Measurements from ENCODE around the gene PRR32. TPM values are rescaled to one million over a fixed set of nuclear protein-coding genes. Genes with fewer than 3 reads are reported as not detected.
A peak's percentile ranks its signal among the peaks of the same experiment; 100 is the strongest.
"Not testable (repeated sequence)": the region's sequence is repeated elsewhere in the genome, so short reads cannot be mapped to it uniquely, and the experiment has no call there.

PRR32 gene, protein sequence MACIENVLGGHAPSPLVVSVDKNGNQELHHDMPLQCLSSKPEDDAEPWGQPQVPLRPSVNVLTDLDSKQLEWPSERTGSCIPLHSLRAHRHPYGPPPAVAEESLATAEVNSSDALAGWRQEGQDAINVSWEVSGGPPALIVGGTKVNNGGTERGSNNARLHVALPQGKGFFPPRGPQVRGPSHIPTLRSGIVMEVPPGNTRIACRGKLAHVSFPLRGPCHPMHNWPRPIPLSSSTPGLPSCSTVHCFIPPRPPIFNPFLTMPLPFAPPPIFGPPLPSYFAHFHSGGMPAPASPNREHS
- total RNA-seq, result not detected
- not detected for polyA plus RNA-seq

DNA sequence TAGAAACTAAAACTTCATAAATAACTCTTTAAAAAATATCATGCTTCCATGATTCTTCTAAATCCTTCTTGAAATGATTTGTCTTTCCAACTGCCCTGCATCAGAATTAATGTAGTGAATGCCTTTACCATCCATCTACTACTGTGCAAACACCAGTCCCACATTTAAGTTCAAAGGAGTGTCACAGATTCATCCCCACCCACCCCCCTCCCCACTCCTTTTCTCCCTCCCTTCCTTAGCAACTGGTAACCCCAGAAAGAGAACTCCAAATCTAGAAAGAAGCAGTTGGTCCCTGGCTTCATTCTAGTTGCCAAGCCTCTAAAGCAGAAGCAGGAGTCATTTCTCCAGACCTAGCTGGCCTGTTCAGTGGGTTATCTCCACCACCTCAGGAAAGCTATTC is at the start of gene PRR32:
PRR32 (plus strand) TSS at position 301 of the 400 bp plus-strand sequence. CDS start 115 bp downstream, outside the sequence.
- H3K27me3 Mint-ChIP-seq, result no peaks in the 10 kb centered on the region
- Histone ChIP-seq H3K27ac (ENCODE audit: insufficient read depth, low read length, poor library complexity, severe bottlenecking) (no peak within 1 kb of the TSS), H3K27me3 (ENCODE audit: control insufficient read depth, insufficient read depth, low read length) (no peaks in the 10 kb centered on the region), H3K36me3 (ENCODE audit: control insufficient read depth, insufficient read depth, low read length) (no peaks in the 10 kb centered on the region), H3K4me1 (ENCODE audit: control insufficient read depth, insufficient read depth, low read length, poor library complexity, severe bottlenecking) (no peaks in the 10 kb centered on the region), H3K4me3 (ENCODE audit: low read depth, low read length) (no peak within 1 kb of the TSS), H3K9me3 (ENCODE audit: control insufficient read depth in 2 of 2, low read length in 2 of 2) (peaks cover 0 to 2% of the 10 kb centered on the region in 2 experiments)
- ATAC-seq (ENCODE audit: low read depth in 2 of 2) (no peak), DNase-seq (no peak)
- H3K27ac Mint-ChIP-seq, result no peak within 1 kb of the TSS
- no peak within 1 kb of the TSS for H3K4me3 Mint-ChIP-seq
- no peaks in the 10 kb centered on the region for H3K36me3 Mint-ChIP-seq
- H3K9me3 Mint-ChIP-seq, result peaks cover 0 to 3% (median 0%) of the 10 kb centered on the region in 7 donors
- H3K4me1 Mint-ChIP-seq, result no peaks in the 10 kb centered on the region

DNA sequence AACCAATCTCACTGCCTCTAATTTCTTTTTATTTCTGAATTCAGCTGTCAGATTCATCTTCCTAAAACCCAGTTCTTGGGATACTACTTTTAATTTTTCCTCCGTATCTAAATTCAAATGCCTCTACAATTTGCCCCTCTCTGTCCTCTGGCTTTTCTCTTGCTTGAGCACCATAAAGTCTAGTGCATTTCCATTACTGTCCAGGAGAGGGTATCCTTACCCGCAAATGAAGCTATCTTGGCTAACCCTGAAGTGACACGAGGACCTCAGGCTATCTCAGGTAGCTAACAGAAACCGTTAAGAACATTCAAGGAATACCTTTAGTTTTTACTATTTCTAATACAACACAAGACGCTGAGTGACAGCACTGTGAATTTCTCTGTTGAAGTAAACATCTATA is 49.4 kb upstream of the PRR32 start:
- no peaks in the 10 kb centered on the region for H3K27me3 ChIP-seq (ENCODE audit: control insufficient read depth, insufficient read depth, low read length)
- H3K4me1 ChIP-seq (ENCODE audit: control insufficient read depth, insufficient read depth, low read length, poor library complexity, severe bottlenecking), result no peaks in the 10 kb centered on the region
- Mint-ChIP-seq H3K9me3 (peaks cover 0 to 9% (median 0%) of the 10 kb centered on the region in 7 donors), H3K27me3 (no peaks in the 10 kb centered on the region), H3K4me3 (peak overlapping the region in 1 of 4 donors; percentile 89), H3K27ac (no peak overlapping the region), H3K36me3 (no peaks in the 10 kb centered on the region), H3K4me1 (no peaks in the 10 kb centered on the region)
- H3K4me3 ChIP-seq (ENCODE audit: low read depth, low read length), result no peak overlapping the region
- H3K27ac ChIP-seq (ENCODE audit: insufficient read depth, low read length, poor library complexity, severe bottlenecking), result no peak overlapping the region
- no peak for ATAC-seq (ENCODE audit: low read depth in 2 of 2)
- DNase-seq, result peak in 1 of 3 donors; percentile 15
- H3K9me3 ChIP-seq (ENCODE audit: control insufficient read depth in 2 of 2, low read length in 2 of 2), result no peaks in the 10 kb centered on the region
- H3K36me3 ChIP-seq (ENCODE audit: control insufficient read depth, insufficient read depth, low read length), result no peaks in the 10 kb centered on the region

DNA sequence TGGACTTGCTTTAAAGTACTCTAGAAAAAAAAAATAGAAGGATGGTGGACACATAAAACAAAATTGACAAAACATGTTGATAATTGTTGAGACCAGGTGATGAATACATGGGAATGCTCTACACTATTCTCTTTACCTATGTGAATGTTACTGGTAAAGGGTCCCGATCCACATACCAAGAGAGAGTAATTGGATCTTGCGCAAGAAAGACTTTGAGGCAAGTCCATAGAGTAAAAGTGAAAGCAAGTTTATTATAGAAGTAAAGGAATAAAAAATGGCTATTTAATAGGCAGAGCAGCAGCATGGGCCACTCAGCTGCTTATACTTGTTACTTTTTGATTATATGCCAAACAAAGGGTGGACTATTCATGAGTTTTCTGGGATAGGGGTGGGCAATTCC is 34.0 kb upstream of the PRR32 start:
- Mint-ChIP-seq H3K27me3 (no peaks in the 10 kb centered on the region), H3K27ac (no peak overlapping the region), H3K4me3 (no peak overlapping the region), H3K9me3 (peaks cover 0 to 4% (median 0%) of the 10 kb centered on the region in 7 donors), H3K36me3 (no peaks in the 10 kb centered on the region), H3K4me1 (no peaks in the 10 kb centered on the region)
- Histone ChIP-seq H3K27ac (ENCODE audit: insufficient read depth, low read length, poor library complexity, severe bottlenecking) (no peak overlapping the region), H3K27me3 (ENCODE audit: control insufficient read depth, insufficient read depth, low read length) (no peaks in the 10 kb centered on the region), H3K36me3 (ENCODE audit: control insufficient read depth, insufficient read depth, low read length) (no peaks in the 10 kb centered on the region), H3K4me3 (ENCODE audit: low read depth, low read length) (no peak overlapping the region), H3K9me3 (ENCODE audit: control insufficient read depth in 2 of 2, low read length in 2 of 2) (no peaks in the 10 kb centered on the region), H3K4me1 (ENCODE audit: control insufficient read depth, insufficient read depth, low read length, poor library complexity, severe bottlenecking) (no peaks in the 10 kb centered on the region)
- ATAC-seq (ENCODE audit: low read depth in 2 of 2), result no peak
- no peak for DNase-seq

DNA sequence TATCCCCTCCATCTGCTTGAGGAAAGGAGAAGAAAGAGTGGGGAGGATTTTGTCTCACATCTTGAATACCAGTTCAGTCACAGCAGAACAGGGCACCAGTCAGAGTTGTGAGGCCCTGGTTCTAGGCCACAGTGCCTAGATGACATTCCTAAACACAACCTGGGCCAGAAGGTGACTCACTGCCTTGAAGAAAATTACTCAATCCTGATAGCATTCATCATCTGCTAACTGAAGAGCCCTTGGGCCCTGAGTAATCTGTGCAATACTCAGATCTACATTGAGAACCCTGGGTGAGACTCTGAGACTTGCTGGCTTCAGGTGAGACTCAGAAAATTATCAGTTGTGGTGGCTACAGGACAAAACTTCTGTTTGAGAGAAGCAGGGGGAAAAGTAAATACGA is 20.5 kb upstream of the PRR32 start:
- Mint-ChIP-seq H3K9me3 (peaks cover 0 to 5% (median 0%) of the 10 kb centered on the region in 7 donors), H3K36me3 (no peaks in the 10 kb centered on the region), H3K4me3 (no peak overlapping the region), H3K4me1 (no peaks in the 10 kb centered on the region), H3K27me3 (no peaks in the 10 kb centered on the region), H3K27ac (no peak overlapping the region)
- Histone ChIP-seq H3K9me3 (ENCODE audit: control insufficient read depth in 2 of 2, low read length in 2 of 2) (no peaks in the 10 kb centered on the region), H3K4me3 (ENCODE audit: low read depth, low read length) (no peak overlapping the region), H3K27ac (ENCODE audit: insufficient read depth, low read length, poor library complexity, severe bottlenecking) (no peak overlapping the region), H3K4me1 (ENCODE audit: control insufficient read depth, insufficient read depth, low read length, poor library complexity, severe bottlenecking) (no peaks in the 10 kb centered on the region), H3K36me3 (ENCODE audit: control insufficient read depth, insufficient read depth, low read length) (no peaks in the 10 kb centered on the region), H3K27me3 (ENCODE audit: control insufficient read depth, insufficient read depth, low read length) (no peaks in the 10 kb centered on the region)
- DNase-seq (no peak), ATAC-seq (ENCODE audit: low read depth in 2 of 2) (no peak)

DNA sequence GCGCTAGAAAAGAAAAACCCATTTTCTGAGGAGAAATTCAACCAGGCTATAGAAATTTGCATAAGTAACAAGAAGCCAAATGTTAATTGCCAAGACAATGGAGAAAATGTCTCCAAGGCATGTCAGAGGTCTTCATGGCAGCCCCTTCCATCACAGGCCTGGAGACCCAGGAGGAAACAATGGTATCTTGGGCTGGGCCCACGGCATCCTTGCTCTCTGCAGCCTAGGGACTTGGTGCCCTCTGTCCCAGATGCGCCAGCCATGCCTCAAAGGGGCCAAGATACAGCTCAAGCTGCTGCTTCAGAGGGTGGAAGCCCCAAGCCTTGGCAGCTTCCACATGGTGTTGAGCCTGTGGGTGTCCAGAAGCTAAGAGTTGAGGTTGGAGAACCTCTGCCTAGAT is 12.7 kb upstream of the PRR32 start:
- not testable (repeated sequence) for H3K27me3 ChIP-seq (ENCODE audit: control insufficient read depth, insufficient read depth, low read length); H3K4me1 Mint-ChIP-seq; H3K4me3 ChIP-seq (ENCODE audit: low read depth, low read length); H3K27ac Mint-ChIP-seq; H3K4me3 Mint-ChIP-seq; H3K27ac ChIP-seq (ENCODE audit: insufficient read depth, low read length, poor library complexity, severe bottlenecking); H3K9me3 ChIP-seq (ENCODE audit: control insufficient read depth in 2 of 2, low read length in 2 of 2); H3K36me3 ChIP-seq (ENCODE audit: control insufficient read depth, insufficient read depth, low read length); H3K4me1 ChIP-seq (ENCODE audit: control insufficient read depth, insufficient read depth, low read length, poor library complexity, severe bottlenecking); H3K27me3 Mint-ChIP-seq; H3K36me3 Mint-ChIP-seq; DNase-seq; ATAC-seq (ENCODE audit: low read depth in 2 of 2)
- H3K9me3 Mint-ChIP-seq, result peaks cover 0 to 14% (median 3%) of the 10 kb centered on the region in 7 donors

DNA sequence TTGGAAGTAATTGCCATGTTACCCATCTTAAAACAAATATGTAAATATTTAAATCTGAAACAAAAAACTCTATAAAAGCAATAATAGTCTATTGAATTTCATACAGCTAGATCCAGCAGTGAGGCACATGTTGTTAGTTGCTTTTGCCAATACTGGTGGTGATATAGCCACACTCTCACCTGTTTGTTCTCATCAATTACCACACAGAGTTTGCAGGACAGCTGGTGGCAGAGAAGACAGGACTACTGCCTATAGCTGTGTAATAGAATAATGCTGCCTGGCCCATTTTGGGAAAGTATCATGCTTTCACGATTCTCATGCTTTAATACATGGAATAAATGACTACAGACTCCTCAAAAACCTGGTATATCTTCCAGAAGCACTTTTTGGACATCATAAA is 3.7 kb upstream of the PRR32 start:
- no peak for ATAC-seq (ENCODE audit: low read depth in 2 of 2)
- no peak for DNase-seq
- H3K9me3 Mint-ChIP-seq, result peaks cover 0 to 5% (median 0%) of the 10 kb centered on the region in 7 donors
- Histone ChIP-seq H3K9me3 (ENCODE audit: control insufficient read depth in 2 of 2, low read length in 2 of 2) (peaks cover 0 to 2% of the 10 kb centered on the region in 2 experiments), H3K4me1 (ENCODE audit: control insufficient read depth, insufficient read depth, low read length, poor library complexity, severe bottlenecking) (no peaks in the 10 kb centered on the region), H3K4me3 (ENCODE audit: low read depth, low read length) (no peak overlapping the region), H3K27ac (ENCODE audit: insufficient read depth, low read length, poor library complexity, severe bottlenecking) (no peak overlapping the region), H3K27me3 (ENCODE audit: control insufficient read depth, insufficient read depth, low read length) (no peaks in the 10 kb centered on the region), H3K36me3 (ENCODE audit: control insufficient read depth, insufficient read depth, low read length) (no peaks in the 10 kb centered on the region)
- no peak overlapping the region for H3K4me3 Mint-ChIP-seq
- H3K27ac Mint-ChIP-seq, result no peak overlapping the region
- H3K27me3 Mint-ChIP-seq, result no peaks in the 10 kb centered on the region
- no peaks in the 10 kb centered on the region for H3K36me3 Mint-ChIP-seq
- H3K4me1 Mint-ChIP-seq, result no peaks in the 10 kb centered on the region

DNA sequence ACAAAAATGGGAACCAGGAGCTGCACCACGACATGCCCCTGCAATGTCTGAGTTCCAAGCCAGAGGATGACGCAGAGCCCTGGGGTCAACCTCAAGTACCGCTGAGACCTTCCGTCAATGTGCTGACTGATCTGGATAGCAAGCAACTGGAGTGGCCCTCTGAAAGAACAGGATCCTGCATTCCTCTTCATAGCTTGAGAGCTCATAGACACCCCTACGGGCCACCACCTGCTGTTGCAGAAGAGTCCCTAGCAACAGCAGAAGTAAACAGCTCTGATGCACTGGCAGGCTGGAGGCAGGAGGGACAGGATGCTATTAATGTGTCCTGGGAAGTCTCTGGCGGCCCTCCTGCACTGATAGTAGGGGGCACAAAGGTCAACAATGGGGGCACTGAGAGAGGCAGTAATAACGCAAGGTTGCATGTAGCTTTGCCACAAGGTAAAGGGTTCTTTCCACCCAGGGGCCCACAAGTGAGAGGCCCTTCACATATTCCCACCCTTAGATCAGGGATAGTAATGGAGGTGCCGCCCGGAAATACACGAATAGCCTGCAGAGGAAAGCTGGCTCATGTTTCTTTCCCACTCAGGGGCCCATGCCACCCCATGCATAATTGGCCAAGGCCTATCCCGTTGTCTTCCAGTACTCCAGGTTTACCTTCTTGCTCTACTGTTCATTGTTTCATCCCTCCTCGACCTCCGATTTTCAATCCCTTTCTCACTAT is 1.3 kb downstream of the PRR32 start:
- ATAC-seq (ENCODE audit: low read depth in 2 of 2) (no peak), DNase-seq (no peak)
- no peak overlapping the region for H3K27ac Mint-ChIP-seq
- H3K36me3 Mint-ChIP-seq, result no peaks in the 10 kb centered on the region
- Histone ChIP-seq H3K4me3 (ENCODE audit: low read depth, low read length) (no peak overlapping the region), H3K27me3 (ENCODE audit: control insufficient read depth, insufficient read depth, low read length) (no peaks in the 10 kb centered on the region), H3K27ac (ENCODE audit: insufficient read depth, low read length, poor library complexity, severe bottlenecking) (no peak overlapping the region), H3K36me3 (ENCODE audit: control insufficient read depth, insufficient read depth, low read length) (no peaks in the 10 kb centered on the region), H3K9me3 (ENCODE audit: control insufficient read depth in 2 of 2, low read length in 2 of 2) (peaks cover 0 to 2% of the 10 kb centered on the region in 2 experiments), H3K4me1 (ENCODE audit: control insufficient read depth, insufficient read depth, low read length, poor library complexity, severe bottlenecking) (no peaks in the 10 kb centered on the region)
- no peaks in the 10 kb centered on the region for H3K4me1 Mint-ChIP-seq
- no peaks in the 10 kb centered on the region for H3K27me3 Mint-ChIP-seq
- H3K9me3 Mint-ChIP-seq, result peaks cover 0 to 3% (median 0%) of the 10 kb centered on the region in 7 donors
- H3K4me3 Mint-ChIP-seq, result no peak overlapping the region

Measured in CD4-positive, CD25-positive, alpha-beta regulatory T cell (primary cell).